IgD-negative memory B cell (primary cell): ENCODE results near the gene ZNF831. TPM values are rescaled to one million over a fixed set of nuclear protein-coding genes. Genes with fewer than 3 reads are reported as not detected.

Source experiments
- H3K27ac Mint-ChIP-seq, 3 donors: one replicate each; pipeline ENCODE4 v1.8.0; 2020 to 2022; ENCODE audit warnings: mild to moderate bottlenecking in 3 of 3, mixed read lengths in 3 of 3, moderate library complexity in 1 of 3
- H3K27me3 Mint-ChIP-seq: one replicate; pipeline ENCODE4 v1.8.0; 2021; ENCODE audit warnings: mixed read lengths
- H3K36me3 Mint-ChIP-seq: one replicate; pipeline ENCODE4 v1.8.0; 2020; ENCODE audit warnings: mild to moderate bottlenecking, mixed read lengths
- H3K4me1 Mint-ChIP-seq, 3 donors: one replicate each; pipeline ENCODE4 v1.8.0; 2020 to 2022; ENCODE audit warnings: mixed read lengths in 3 of 3, mild to moderate bottlenecking in 1 of 3
- H3K4me3 Mint-ChIP-seq, 4 donors: one replicate each; pipeline ENCODE4 v1.8.0; 2020 to 2022; ENCODE audit warnings: mild to moderate bottlenecking in 4 of 4, mixed read lengths in 4 of 4, moderate library complexity in 3 of 4
- H3K9me3 Mint-ChIP-seq, 3 donors: one replicate each; pipeline ENCODE4 v1.8.0; 2020 to 2021; ENCODE audit warnings: mixed read lengths in 3 of 3, mild to moderate bottlenecking in 1 of 3
- polyA plus RNA-seq: library from polyadenylated mRNA; unstranded; fragments of 300-500 nt; fragmentation: Illumina TruSeq; gene quantifications from one replicate; pipeline ENCODE4 v1.2.3, GENCODE V29; 2021

Gene ZNF831
- polyA plus RNA-seq, 1 donor from 2014 or later, result 1.2 TPM

DNA sequence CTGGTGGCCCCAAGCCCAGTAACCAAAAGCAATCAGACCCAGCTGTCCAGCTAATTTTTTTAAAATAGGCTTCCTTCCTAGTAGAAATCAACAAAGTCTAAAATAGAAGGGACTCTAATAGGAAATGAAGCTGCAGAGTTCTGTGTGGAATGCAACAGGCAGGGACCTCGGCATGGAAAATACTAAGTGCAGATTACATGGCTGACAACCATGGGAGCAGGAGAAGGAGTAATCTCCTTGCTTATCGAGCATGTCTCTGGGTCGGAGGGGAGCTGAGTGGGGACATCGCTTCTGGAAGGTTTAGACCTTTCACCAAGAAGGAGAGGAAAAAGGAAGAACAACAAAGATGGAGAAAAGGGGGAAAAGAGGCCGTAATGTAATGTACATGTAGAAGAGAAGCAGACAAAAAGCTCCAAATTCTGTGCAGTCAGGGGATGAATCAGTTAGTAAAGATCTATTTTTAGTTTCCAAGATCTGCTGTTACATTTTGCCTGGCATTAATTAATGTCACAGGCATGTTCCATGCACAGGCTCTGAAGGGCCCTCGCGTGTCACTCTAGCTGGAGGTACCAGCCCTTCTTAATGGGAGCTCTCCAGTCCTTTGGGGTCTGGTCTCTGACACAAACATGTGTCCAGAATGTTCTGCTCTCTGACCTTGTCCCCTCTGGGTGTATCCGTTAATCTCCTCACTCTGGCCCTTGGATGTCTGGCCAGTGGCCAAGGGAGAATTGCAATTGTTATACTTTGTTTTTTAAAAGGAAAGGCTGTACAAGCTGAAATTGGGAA is 16.6 kb upstream of the ZNF831 start:
- no peaks in the 10 kb centered on the region for H3K9me3 Mint-ChIP-seq
- H3K27ac Mint-ChIP-seq, result peak overlapping the region; percentile 25 to 95 (median 70)
- peaks cover 7 to 37% (median 36%) of the 10 kb centered on the region in 3 donors for H3K4me1 Mint-ChIP-seq
- H3K27me3 Mint-ChIP-seq, result peaks cover 6% of the 10 kb centered on the region
- H3K4me3 Mint-ChIP-seq, result peak overlapping the region in 3 of 4 donors; percentile 72 to 84 (median 83)
- peaks cover under 1% of the 10 kb centered on the region for H3K36me3 Mint-ChIP-seq

DNA sequence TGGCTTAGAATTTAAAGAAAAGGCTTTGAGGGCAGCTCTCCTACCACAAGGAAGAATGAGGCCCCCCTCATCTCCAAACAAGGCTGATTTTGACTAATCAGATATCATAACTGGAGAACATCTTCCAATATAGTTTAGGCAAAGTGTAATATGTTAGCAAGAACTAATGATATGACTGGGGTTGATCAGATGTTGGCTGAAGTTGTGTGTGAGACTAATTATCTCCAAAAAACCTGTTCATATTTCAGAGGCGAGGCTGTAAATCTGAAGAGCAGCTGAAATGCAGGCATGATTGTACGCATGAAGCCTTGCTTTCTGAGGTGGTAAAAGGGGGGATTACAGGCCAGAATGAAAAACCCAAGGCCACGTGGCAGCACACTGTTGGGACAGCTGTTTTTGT is 16.0 kb upstream of the ZNF831 start:
- H3K27me3 Mint-ChIP-seq, result peaks cover 10% of the 10 kb centered on the region
- H3K36me3 Mint-ChIP-seq, result no peaks in the 10 kb centered on the region
- peak overlapping the region in 3 of 4 donors; percentile 4 to 84 (median 35) for H3K4me3 Mint-ChIP-seq
- H3K27ac Mint-ChIP-seq, result peak overlapping the region; percentile 23 to 71 (median 47)
- peaks cover 7 to 37% (median 36%) of the 10 kb centered on the region in 3 donors for H3K4me1 Mint-ChIP-seq
- H3K9me3 Mint-ChIP-seq, result peaks cover 0 to under 1% (median 0%) of the 10 kb centered on the region in 3 donors

DNA sequence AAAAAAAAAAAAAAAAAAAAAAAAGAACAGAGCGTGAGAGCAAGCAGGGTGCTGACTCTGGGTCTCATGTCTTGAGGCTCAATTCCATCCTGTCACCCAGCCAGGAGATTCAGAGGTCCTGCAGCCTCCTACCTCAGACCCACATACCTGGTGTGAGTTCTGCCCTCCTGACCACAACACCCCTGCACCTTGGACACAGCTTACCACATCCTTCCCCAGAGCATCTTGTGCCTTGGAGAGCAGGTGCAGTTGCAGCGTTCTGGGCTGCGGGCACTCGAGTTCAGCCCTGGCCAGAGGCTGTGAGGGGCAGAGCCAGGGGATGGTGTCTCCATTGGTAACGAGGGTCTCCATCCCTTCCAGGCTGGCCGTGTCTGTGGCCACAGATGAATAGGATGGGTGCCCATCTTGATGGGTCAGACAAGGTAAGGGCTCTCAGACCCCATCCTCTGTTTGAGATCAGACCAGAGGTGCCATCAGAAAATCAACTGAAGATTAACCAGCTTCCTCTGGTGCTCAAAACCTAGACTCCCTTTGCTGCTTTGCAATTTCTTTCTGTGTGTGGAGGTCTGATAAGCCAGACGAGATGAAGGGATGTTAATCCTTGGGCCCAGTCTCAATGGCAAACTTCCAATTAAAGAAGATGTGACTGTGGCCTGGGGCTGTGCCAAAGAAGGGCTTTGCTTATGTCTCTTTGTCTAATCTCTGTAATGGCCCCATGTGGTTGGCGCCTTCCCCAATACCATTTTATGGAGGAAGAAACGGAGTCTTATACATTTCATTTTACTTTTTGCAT is 14.7 kb upstream of the ZNF831 start:
- Mint-ChIP-seq H3K27ac (peak overlapping the region; percentile 89 to 98 (median 93)), H3K9me3 (peaks cover 0 to 3% (median 0%) of the 10 kb centered on the region in 3 donors), H3K4me3 (peak overlapping the region; percentile 11 to 57 (median 20)), H3K36me3 (no peaks in the 10 kb centered on the region), H3K4me1 (peaks cover 7 to 38% (median 37%) of the 10 kb centered on the region in 3 donors), H3K27me3 (peaks cover 12% of the 10 kb centered on the region)

DNA sequence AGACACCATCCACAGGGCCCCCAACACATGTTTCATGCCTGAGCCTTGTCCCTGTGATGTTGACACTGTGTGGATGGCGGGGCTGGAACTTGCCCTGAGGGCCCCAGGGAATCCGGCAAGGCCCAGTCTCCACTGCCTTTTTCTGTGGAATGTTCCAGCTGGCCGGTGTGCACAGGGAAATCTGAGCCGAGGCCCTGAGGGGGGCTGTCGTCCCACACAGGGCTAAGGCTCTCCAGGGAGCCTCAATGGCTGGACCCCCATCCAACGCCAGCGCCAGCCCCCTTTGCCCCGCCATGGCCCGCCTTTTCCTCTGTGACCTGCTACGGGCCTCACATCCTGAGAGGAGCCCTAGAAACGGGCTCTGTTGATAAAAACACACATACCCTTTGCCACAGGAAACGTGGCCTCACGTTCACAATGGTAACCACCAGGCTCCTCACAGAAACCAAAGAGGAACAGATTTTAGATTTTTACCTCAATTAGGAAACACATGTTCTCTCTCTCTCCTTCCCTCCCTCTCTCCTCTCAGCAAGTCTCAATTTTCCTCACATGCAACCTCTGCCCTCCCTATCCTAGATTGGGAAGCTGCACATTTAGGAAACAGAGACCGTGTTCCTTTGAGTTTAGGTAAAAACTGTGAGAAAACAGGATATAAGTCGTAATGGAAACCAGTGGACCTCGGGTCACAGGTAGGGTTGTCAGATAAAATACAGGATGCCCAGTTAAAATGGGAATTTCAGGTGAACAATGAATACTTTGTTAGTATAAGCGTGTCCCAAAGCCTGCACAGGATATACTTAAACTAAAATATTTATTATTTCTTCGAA is 13.7 kb upstream of the ZNF831 start:
- Mint-ChIP-seq H3K36me3 (no peaks in the 10 kb centered on the region), H3K4me3 (peak overlapping the region in 3 of 4 donors; percentile 61 to 90 (median 83)), H3K9me3 (peaks cover 0 to 3% (median 0%) of the 10 kb centered on the region in 3 donors), H3K4me1 (peaks cover 5 to 39% (median 30%) of the 10 kb centered on the region in 3 donors), H3K27ac (peak overlapping the region; percentile 89 to 98 (median 93)), H3K27me3 (peaks cover 12% of the 10 kb centered on the region)

DNA sequence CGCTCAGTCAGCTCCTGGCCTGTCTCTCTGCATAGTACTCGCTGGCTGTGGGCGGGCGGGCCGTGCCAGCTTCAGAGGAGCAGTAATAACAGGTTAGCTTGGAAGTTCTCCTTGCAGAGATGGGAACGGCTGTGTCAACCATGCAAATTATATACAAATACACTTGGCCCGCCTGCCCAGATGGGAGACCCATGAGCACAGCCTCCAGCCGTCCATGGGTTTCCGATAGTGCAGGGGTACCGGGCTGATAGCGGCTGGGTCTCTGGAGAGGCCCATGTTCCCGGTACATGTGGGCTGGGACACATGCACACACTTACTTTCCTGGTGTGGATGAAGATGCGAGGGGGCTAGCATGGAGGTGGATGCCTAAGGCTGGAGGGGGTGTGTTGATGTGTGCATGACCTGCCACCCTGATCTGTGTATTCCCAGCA is 12.8 kb upstream of the ZNF831 start:
- Mint-ChIP-seq H3K4me1 (peaks cover 5 to 33% (median 21%) of the 10 kb centered on the region in 3 donors), H3K9me3 (peaks cover 0 to 3% (median 0%) of the 10 kb centered on the region in 3 donors), H3K27ac (peak overlapping the region in 2 of 3 donors; percentile 64 to 89), H3K4me3 (no peak overlapping the region), H3K27me3 (peaks cover 10% of the 10 kb centered on the region), H3K36me3 (no peaks in the 10 kb centered on the region)

DNA sequence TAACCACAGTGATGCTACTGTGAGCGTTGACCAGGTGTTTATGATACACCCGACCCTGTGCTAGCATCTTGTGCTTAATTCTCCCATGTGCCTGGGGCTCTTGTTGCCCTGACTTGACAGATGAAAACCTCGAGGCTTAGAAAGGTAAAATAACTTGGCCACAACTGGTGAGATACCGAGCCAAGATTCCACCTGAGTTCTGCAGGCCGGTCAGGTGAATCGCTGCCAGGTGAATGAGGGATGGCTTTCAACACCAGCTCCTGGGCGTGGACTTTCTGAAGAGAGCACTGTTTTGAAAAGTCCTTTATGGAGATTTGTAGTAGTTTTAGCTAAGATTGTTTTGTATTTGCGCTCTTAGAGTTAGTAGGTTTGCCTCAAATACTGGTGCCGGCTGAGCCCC is 12.2 kb upstream of the ZNF831 start:
- H3K9me3 Mint-ChIP-seq, result peaks cover 0 to 3% (median 0%) of the 10 kb centered on the region in 3 donors
- peaks cover 5 to 27% (median 15%) of the 10 kb centered on the region in 3 donors for H3K4me1 Mint-ChIP-seq
- H3K27me3 Mint-ChIP-seq, result peaks cover 12% of the 10 kb centered on the region
- peak overlapping the region in 2 of 3 donors; percentile 64 to 76 for H3K27ac Mint-ChIP-seq
- H3K36me3 Mint-ChIP-seq, result no peaks in the 10 kb centered on the region
- no peak overlapping the region for H3K4me3 Mint-ChIP-seq

DNA sequence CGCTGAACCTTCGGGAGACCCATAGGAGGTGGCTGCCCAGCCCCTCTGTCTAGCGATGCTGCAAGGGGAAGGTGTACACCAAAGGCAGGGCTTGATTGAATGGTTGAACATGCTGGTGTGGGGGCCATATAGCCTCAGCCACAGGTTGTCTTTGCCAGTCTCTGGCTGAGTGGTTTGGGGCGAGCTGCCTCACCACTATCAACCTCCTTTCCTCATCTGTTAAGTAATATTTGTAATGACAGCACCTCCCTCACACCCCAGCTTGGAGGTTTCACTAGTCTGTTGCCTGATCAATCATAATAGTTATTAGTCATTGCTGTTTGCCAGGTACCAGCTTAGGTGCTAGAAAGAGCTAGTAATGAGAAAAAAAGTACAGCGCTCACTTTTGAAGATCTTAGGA is 11.8 kb upstream of the ZNF831 start:
- peak overlapping the region in 2 of 3 donors; percentile 64 to 76 for H3K27ac Mint-ChIP-seq
- peaks cover 0 to 3% (median 0%) of the 10 kb centered on the region in 3 donors for H3K9me3 Mint-ChIP-seq
- peaks cover 11% of the 10 kb centered on the region for H3K27me3 Mint-ChIP-seq
- peaks cover 5 to 23% (median 11%) of the 10 kb centered on the region in 3 donors for H3K4me1 Mint-ChIP-seq
- no peak overlapping the region for H3K4me3 Mint-ChIP-seq
- H3K36me3 Mint-ChIP-seq, result no peaks in the 10 kb centered on the region

DNA sequence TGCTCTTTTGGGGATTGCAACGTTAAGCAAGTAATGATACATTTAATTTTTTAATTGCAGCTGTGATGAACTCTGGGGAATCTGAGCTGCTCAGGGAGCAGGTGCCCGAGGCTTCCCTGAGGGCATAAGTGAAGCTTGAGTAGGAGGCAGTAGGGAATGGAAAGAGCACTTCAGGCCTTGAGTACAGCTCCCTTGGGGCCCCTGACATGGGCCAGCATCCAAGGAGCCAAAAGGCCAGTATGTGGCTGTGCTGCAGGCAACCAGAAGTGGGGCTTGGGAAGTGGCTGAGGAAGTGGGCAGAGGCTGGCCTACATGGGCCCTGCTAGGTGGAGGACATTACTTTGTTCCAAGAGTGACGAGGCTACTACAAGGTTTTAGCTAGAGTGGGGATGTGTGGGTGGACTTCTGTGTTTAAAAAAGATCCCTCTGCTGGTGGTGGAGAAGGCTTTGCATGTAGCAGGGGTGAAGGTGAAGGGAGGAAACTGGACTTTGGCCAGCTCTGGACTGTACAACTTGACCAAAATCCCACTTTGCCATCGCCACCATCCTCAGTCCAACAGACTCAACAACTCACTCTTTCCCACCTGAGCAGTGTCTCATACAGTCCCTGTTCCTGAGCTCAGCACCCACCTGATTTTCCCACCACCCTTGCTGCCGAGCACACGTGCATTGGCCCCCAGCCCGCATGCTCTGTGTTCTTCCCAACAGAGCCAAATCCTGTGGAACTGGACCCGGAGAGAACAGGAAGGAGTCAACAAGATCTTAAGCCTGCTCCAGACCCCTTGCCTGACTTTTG is 10.9 kb upstream of the ZNF831 start:
- peak overlapping the region in 2 of 3 donors; percentile 64 to 72 for H3K27ac Mint-ChIP-seq
- H3K4me1 Mint-ChIP-seq, result peaks cover 7 to 18% (median 9%) of the 10 kb centered on the region in 3 donors
- H3K36me3 Mint-ChIP-seq, result no peaks in the 10 kb centered on the region
- H3K4me3 Mint-ChIP-seq, result no peak overlapping the region
- peaks cover 9% of the 10 kb centered on the region for H3K27me3 Mint-ChIP-seq
- peaks cover 0 to 3% (median 0%) of the 10 kb centered on the region in 3 donors for H3K9me3 Mint-ChIP-seq

DNA sequence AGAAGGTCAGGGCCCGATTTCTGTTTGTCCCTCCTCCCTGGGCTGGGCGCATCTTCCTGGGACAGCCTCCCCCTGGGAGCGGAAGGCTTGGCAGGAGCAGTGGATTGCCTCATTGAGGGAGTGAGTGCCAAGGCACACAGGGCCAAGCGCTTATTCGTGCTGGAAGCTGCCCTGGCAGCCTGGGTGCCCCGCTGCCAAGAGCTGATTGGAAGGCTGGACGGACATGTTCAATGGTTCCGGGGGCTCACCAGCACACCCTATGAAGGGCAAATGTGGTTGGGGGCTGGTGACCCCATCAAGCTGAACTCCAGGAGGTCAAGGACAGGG is 10.3 kb upstream of the ZNF831 start:
- Mint-ChIP-seq H3K4me1 (peaks cover 7 to 18% (median 10%) of the 10 kb centered on the region in 3 donors), H3K4me3 (no peak overlapping the region), H3K27ac (peak overlapping the region in 1 of 3 donors; percentile 72), H3K27me3 (peaks cover 9% of the 10 kb centered on the region), H3K36me3 (no peaks in the 10 kb centered on the region), H3K9me3 (peaks cover 0 to 3% (median 0%) of the 10 kb centered on the region in 3 donors)

DNA sequence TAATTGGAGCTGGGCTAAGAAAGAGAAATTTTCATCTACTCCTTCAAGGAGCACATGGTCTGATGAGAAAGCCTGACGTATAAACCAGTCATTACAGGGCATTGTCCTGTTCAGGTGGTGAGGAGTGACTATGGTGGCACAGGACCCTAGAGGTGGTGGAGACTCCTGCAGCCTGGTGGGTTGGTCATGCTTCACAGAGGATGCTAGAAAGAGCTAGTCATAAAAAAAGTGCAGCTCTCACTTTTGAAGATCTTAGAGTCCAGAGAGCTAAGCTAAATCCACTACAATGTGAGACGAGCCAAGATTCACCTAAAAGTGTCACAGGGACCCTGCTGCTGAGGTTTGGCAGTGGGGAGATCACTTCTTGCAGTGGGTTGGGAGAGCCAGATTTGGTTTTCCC is 9.8 kb upstream of the ZNF831 start:
- Mint-ChIP-seq H3K9me3 (peaks cover 0 to 3% (median 0%) of the 10 kb centered on the region in 3 donors), H3K27ac (no peak overlapping the region), H3K4me1 (peaks cover 7 to 16% (median 14%) of the 10 kb centered on the region in 3 donors), H3K4me3 (no peak overlapping the region), H3K27me3 (peaks cover 9% of the 10 kb centered on the region), H3K36me3 (no peaks in the 10 kb centered on the region)

DNA sequence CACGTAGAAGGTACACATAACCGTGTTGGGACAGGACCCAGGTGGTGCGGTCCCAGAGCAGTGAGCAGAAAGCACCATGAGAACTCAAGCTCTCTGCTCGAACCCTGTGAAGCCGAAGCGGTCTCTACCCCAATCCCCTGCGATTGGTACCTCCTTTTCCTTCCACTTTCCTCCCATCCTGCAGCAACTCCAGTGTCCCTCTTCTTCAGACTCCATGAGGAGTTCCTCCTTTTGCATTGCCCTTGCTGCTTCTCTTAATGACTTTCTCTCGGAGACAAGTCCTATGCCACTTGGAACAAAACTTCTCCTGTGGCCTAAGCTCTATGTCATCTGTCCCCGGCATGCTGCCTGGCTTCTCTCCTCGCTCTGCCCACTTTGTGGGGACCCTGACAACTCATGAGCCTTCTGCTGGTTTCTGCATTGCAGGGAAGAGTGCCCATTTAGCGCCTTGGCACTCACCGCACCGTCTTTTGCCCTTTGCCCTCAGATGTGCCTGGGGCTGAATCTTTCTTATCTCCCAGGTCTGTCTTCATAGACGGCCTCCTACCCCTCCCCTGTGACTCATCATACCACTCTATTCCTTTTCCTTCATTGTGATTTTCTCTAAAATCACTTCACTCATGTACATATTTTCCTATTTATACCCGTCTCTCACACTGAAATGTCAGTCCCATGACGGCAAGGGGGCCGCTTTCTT is 9.2 kb upstream of the ZNF831 start:
- H3K9me3 Mint-ChIP-seq, result peaks cover 0 to 3% (median 0%) of the 10 kb centered on the region in 3 donors
- no peak overlapping the region for H3K4me3 Mint-ChIP-seq
- H3K4me1 Mint-ChIP-seq, result peaks cover 7 to 14% (median 14%) of the 10 kb centered on the region in 3 donors
- no peaks in the 10 kb centered on the region for H3K36me3 Mint-ChIP-seq
- peaks cover 13% of the 10 kb centered on the region for H3K27me3 Mint-ChIP-seq
- H3K27ac Mint-ChIP-seq, result no peak overlapping the region

DNA sequence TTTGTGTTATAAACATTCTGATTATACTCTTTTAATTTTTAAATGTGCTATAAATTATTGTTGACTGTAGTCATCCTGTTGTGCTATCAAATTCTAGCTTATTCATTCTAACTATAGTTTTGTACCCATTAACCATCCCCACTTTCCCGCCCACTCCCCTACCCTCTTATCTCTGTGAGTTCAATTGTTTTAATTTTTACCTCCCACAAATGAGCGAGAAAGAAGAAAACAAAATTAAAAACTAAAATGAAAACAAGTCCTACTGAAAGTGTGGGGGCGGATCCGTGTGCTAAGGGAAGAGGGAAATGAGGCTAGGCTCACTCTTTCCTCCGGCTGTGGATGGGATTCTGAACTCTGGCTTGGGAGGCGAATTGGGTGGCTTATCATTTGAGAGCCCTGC is 6.6 kb upstream of the ZNF831 start:
- H3K4me3 Mint-ChIP-seq, result no peak overlapping the region
- no peak overlapping the region for H3K27ac Mint-ChIP-seq
- H3K27me3 Mint-ChIP-seq, result peaks cover 13% of the 10 kb centered on the region
- peaks cover 7 to 21% (median 18%) of the 10 kb centered on the region in 3 donors for H3K4me1 Mint-ChIP-seq
- peaks cover 0 to 3% (median 0%) of the 10 kb centered on the region in 3 donors for H3K9me3 Mint-ChIP-seq
- no peaks in the 10 kb centered on the region for H3K36me3 Mint-ChIP-seq

DNA sequence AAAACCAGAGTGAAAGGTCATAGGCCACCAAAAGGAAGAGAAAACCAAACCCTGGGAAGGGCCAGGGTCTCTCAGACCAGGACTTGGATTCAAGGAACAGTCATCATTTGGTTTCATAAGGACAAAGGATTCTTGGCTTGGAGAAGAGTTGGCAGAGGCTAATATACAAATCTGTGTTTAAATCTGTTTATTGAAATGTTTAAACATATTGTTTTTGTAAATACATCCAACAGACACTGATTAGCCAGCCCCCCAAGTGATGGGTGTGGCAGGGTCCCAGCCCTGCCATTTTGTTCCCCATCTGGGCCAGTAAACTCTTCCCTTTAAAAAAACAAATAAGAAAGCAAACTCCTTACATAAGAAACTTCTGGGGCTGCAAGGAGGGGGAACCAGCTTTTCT is 6.1 kb upstream of the ZNF831 start:
- peaks cover 9 to 25% (median 21%) of the 10 kb centered on the region in 3 donors for H3K4me1 Mint-ChIP-seq
- peaks cover 0 to 3% (median 0%) of the 10 kb centered on the region in 3 donors for H3K9me3 Mint-ChIP-seq
- H3K36me3 Mint-ChIP-seq, result no peaks in the 10 kb centered on the region
- no peak overlapping the region for H3K27ac Mint-ChIP-seq
- H3K4me3 Mint-ChIP-seq, result no peak overlapping the region
- H3K27me3 Mint-ChIP-seq, result peaks cover 10% of the 10 kb centered on the region
